IPS-18c (cell line): Measurements from ENCODE around the gene PTHLH.

Source experiments
- H3K4me3 ChIP-seq: 2 replicates; pipeline ENCODE4 v1.7.0; 2013; ENCODE audit warnings: low read depth, mild to moderate bottlenecking, low read length, moderate library complexity; ENCODE audit not compliant: insufficient read depth
- H3K9me3 ChIP-seq: one replicate; pipeline ENCODE4 v1.6.1; 2013; ENCODE audit warnings: mild to moderate bottlenecking, low read length, moderate library complexity; ENCODE audit not compliant: control insufficient read depth, insufficient read depth

PTHLH gene

GRCh38 chr12:27915021-27915420 lies 57.5 kb downstream of the PTHLH start:
- H3K9me3 ChIP-seq, result no peaks in the 10 kb centered on the region
- no peak overlapping the region for H3K4me3 ChIP-seq

- Histone ChIP-seq H3K9me3 (no peaks in the 10 kb centered on the region), H3K4me3 (no peak overlapping the region)
Observed at GRCh38 chr12:27913999-27914614, 58.4 kb downstream of the PTHLH start.

- H3K9me3 ChIP-seq, result no peaks in the 10 kb centered on the region
- no peak overlapping the region for H3K4me3 ChIP-seq
Observed at GRCh38 chr12:27911397-27911796, 61.1 kb downstream of the PTHLH start.
